ENCODE measurements around the gene RND1.
A peak's percentile ranks its signal among the peaks of the same experiment; 100 is the strongest.

Gene RND1

DNA sequence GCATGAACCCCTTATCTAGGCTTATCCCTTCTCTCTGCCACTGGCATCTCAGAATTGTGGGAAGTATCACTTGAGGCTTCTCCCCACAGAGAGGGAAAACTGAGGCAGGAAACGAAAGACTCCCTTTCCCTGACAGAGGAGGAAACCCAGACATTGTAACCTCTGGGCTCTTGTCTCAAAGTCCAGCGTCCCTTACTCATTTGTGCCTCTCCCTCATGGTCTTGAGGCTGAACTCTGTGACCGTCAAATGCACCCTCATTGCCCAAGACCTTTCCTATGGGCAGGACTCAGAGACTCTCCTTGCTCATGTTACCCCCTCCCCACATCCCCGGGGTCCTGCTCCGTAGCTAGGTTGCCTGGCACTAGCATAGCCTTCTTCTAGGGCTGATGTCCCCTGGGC, 43.5 kb downstream of the RND1 start:
- no peak overlapping the region for H4K12ac ChIP-seq (ENCODE audit: low read depth, low read length)
- no peak overlapping the region for H2BK120ac ChIP-seq (ENCODE audit: insufficient read depth, low read length, poor library complexity)
- no peak overlapping the region for H3K23ac ChIP-seq (ENCODE audit: low read length)
- no peak overlapping the region for H4K8ac ChIP-seq (ENCODE audit: low read depth, low read length)
- H3K27me3 ChIP-seq (ENCODE audit: insufficient read depth, low read length): no peaks in the 10 kb centered on the region
- no peak overlapping the region for H3K18ac ChIP-seq (ENCODE audit: low read length)
- H3K14ac ChIP-seq (ENCODE audit: low read length): no peak overlapping the region
- H3K27ac ChIP-seq (ENCODE audit: low read depth, low read length): no peak overlapping the region
- no peak overlapping the region for H3K4me2 ChIP-seq (ENCODE audit: low read length)
- no peak overlapping the region for H3K4me3 ChIP-seq (ENCODE audit: low read depth, low read length)
- H3K9ac ChIP-seq (ENCODE audit: low read length): no peak overlapping the region
- H3K79me1 ChIP-seq (ENCODE audit: low read length): peaks cover 14% of the 10 kb centered on the region
- H3K79me2 ChIP-seq (ENCODE audit: control insufficient read depth, insufficient read depth, low read length, poor library complexity): peaks cover 7% of the 10 kb centered on the region
- H4K91ac ChIP-seq (ENCODE audit: low read depth, low read length): no peak overlapping the region
- peaks cover 2% of the 10 kb centered on the region for H3K9me3 ChIP-seq (ENCODE audit: insufficient read depth, low read depth, low read length)
- peaks cover 33 to 39% of the 10 kb centered on the region in 2 experiments for H3K36me3 ChIP-seq (ENCODE audit: control insufficient read depth in 1 of 2, insufficient read depth in 2 of 2, low read length in 2 of 2)
- H2BK5ac ChIP-seq (ENCODE audit: low read depth, low read length, poor library complexity): no peak overlapping the region
- no CpG with 5 or more reads among the region's 5 CpGs for WGBS (ENCODE audit: extremely low coverage, insufficient coverage, insufficient read length)
- H2AFZ ChIP-seq (ENCODE audit: insufficient read depth, low read length, poor library complexity): no peak overlapping the region
- no peak overlapping the region for H3K4ac ChIP-seq (ENCODE audit: low read depth, low read length)
- no peak for DNase-seq
- no peak overlapping the region for H2AK5ac ChIP-seq (ENCODE audit: low read length)
- no peak overlapping the region for H2BK12ac ChIP-seq (ENCODE audit: low read length)
- peaks cover 10 to 16% of the 10 kb centered on the region in 2 experiments for H3K4me1 ChIP-seq (ENCODE audit: control insufficient read depth in 1 of 2, insufficient read depth in 2 of 2, low read length in 2 of 2)

DNA sequence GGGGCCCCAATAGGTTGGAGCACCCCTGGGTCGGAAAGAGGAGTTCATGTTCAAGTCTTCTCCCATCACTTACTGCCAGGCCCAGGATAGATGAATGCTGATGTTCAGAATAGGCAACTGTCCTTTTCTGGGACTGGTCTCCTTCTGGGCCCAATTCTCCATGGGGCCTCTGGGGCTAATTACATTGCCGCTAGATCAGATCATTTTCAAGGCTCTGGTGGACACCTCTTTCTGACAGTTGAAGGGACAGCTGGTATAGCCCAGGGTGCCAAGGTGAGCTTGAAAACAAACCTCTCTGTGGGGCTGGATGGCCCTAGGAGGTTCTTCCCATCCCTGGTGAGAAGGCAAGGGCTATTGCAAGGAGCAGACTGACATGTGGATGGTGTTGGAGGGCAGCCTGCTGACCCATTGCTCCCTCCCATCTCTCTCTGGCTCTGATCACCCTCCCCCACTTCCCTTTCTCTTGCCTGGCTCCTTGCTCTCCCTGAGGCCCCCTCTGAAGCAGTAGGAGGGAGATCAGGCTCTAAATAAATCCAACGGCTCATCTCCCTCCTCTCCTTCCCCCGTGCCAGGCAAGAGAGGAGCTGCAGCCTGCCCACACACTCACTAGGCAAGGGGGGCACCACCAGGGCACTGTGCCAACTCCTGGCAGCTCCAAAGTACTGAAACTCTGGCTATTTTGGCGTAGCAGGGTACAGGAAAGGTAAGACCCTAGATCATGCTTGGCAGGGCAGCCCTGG, 45.5 kb downstream of the RND1 start:
- Histone ChIP-seq H3K36me3 (ENCODE audit: control insufficient read depth in 1 of 2, insufficient read depth in 2 of 2, low read length in 2 of 2) (peaks cover 16 to 19% of the 10 kb centered on the region in 2 experiments), H3K23ac (ENCODE audit: low read length) (no peak overlapping the region)

DNA sequence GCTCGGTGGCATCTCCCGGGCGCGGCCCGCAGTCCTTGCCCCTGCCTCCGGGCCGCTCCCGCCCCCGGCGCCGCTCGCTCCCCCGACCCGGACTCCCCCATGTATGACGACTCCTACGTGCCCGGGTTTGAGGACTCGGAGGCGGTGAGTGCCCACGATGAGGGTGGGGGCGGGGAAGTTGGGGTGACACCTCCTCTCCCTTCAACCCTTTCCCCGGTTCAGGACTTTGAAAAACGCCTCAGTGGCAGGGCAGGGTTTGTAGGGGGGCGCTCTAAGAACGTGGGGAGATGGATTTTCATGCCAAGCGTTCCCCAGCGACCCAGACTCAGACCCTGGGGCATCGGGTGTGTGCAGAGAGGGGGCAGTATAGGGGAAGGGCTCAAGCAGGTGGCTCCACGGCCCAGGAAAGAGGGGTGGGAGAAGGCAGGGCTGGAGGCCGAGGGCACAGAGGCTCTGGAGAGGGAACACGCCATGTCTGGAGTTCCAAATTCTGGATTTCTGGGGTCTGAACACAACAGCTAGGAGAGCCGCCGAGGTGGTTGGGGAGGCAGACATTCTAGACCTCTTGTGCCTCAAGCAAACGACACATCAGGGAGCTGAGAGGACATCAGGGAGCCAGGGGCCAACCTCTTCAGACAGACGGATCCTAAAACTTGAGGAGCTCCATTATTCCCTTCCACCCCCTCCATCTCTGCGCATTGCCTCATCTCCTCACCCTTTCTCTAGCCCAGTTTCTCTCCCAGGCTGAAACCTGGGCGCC, 46.7 kb downstream of the RND1 start:
- peak overlapping the region; percentile 86 for H3K18ac ChIP-seq (ENCODE audit: low read length)
- no peak overlapping the region for H3K27ac ChIP-seq (ENCODE audit: low read depth, low read length)

More for the DNA sequence above, 45.5 kb downstream of the RND1 start:
- no peak overlapping the region for H3K4ac ChIP-seq (ENCODE audit: low read depth, low read length)
- H3K14ac ChIP-seq (ENCODE audit: low read length): no peak overlapping the region
- H3K9me3 ChIP-seq (ENCODE audit: insufficient read depth, low read depth, low read length): peaks cover 2% of the 10 kb centered on the region
- H4K8ac ChIP-seq (ENCODE audit: low read depth, low read length): no peak overlapping the region
- no CpG with 5 or more reads among the region's 5 CpGs for WGBS (ENCODE audit: extremely low coverage, insufficient coverage, insufficient read length)
- H4K12ac ChIP-seq (ENCODE audit: low read depth, low read length): no peak overlapping the region
- no peak overlapping the region for H2BK5ac ChIP-seq (ENCODE audit: low read depth, low read length, poor library complexity)
- H3K18ac ChIP-seq (ENCODE audit: low read length): no peak overlapping the region
- H2BK12ac ChIP-seq (ENCODE audit: low read length): no peak overlapping the region
- peaks cover 14 to 16% of the 10 kb centered on the region in 2 experiments for H3K4me1 ChIP-seq (ENCODE audit: control insufficient read depth in 1 of 2, insufficient read depth in 2 of 2, low read length in 2 of 2)
- peaks cover 8% of the 10 kb centered on the region for H3K79me2 ChIP-seq (ENCODE audit: control insufficient read depth, insufficient read depth, low read length, poor library complexity)
- no peak overlapping the region for H3K9ac ChIP-seq (ENCODE audit: low read length)
- no peak overlapping the region for H3K4me3 ChIP-seq (ENCODE audit: low read depth, low read length)
- H3K79me1 ChIP-seq (ENCODE audit: low read length): peaks cover 18% of the 10 kb centered on the region
- H2BK120ac ChIP-seq (ENCODE audit: insufficient read depth, low read length, poor library complexity): no peak overlapping the region
- no peaks in the 10 kb centered on the region for H3K27me3 ChIP-seq (ENCODE audit: insufficient read depth, low read length)
- H3K27ac ChIP-seq (ENCODE audit: low read depth, low read length): no peak overlapping the region
- no peak overlapping the region for H2AK5ac ChIP-seq (ENCODE audit: low read length)
- no peak overlapping the region for H2AFZ ChIP-seq (ENCODE audit: insufficient read depth, low read length, poor library complexity)
- no peak overlapping the region for H3K4me2 ChIP-seq (ENCODE audit: low read length)
- no peak overlapping the region for H4K91ac ChIP-seq (ENCODE audit: low read depth, low read length)
- DNase-seq: no peak

DNA sequence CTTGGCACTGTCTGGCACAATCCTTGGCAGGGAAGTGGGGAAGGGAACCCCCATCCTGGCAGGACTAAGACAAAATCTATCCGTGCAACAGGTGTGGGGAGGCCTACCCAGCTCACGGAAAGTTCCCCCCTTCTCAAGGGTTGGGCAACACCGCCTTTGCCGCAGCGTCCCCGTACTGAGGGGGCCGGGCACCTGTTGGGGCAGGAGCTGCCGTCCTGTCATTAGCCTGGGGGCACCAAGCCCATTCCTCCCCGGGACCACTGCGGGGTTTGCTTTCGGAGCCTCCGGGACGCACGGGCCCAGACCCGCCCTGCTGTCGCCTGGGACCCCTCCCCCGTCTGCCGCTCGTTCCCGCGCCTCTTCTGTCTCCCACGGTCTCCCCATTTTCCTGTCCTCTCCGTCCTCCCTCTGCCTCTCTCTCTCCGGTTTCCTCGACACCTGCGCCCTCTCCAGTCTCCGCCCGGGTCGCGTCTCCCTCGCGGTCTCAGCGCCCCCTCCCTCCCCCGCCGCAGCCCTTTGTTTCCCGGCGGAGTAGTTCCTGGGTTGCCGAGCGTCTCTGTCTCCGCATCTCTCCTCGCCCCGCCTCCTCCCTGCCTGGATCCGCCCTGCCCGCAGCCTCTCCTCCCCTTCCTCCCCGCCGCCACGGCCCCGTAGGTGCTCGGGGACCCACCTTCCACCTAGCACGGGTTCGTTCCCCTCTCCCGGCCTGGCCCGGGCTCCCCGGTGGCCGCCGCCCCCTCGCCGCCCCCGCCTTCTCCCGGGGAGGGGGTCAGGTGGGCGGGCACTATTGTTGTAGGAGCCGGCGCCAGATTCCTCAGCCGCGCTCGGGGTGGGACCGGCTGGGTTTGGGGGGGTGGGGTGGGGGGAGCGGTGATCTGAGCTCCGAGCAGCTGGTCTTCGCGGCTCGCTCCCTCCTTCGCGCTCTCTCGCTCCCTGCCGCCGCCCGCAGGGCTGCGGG, 47.5 kb downstream of the RND1 start, which contains the start of gene CACNB3:
CACNB3 (plus strand) TSS at position 624 of the 958 bp plus-strand sequence. CDS start 434 bp downstream, outside the sequence.
- Histone ChIP-seq H3K18ac (ENCODE audit: low read length) (peak within 1 kb of the TSS; percentile 86), H3K79me1 (ENCODE audit: low read length) (peaks cover 33% of the 10 kb centered on the region), H2AK5ac (ENCODE audit: low read length) (peak within 1 kb of the TSS; percentile 69), H2BK12ac (ENCODE audit: low read length) (peak within 1 kb of the TSS; percentile 24), H3K27ac (ENCODE audit: low read depth, low read length) (no peak within 1 kb of the TSS), H3K9ac (ENCODE audit: low read length) (peak within 1 kb of the TSS; percentile 75), H3K23ac (ENCODE audit: low read length) (no peak within 1 kb of the TSS), H3K4ac (ENCODE audit: low read depth, low read length) (peak within 1 kb of the TSS; percentile 22), H3K4me2 (ENCODE audit: low read length) (peak within 1 kb of the TSS; percentile 82), H2AFZ (ENCODE audit: insufficient read depth, low read length, poor library complexity) (peak within 1 kb of the TSS; percentile 98), H3K14ac (ENCODE audit: low read length) (peak within 1 kb of the TSS; percentile 80), H4K91ac (ENCODE audit: low read depth, low read length) (peak within 1 kb of the TSS; percentile 88), H4K8ac (ENCODE audit: low read depth, low read length) (peak within 1 kb of the TSS; percentile 94), H2BK120ac (ENCODE audit: insufficient read depth, low read length, poor library complexity) (peak within 1 kb of the TSS; percentile 20), H2BK5ac (ENCODE audit: low read depth, low read length, poor library complexity) (peak within 1 kb of the TSS; percentile 27), H3K9me3 (ENCODE audit: insufficient read depth, low read depth, low read length) (peaks cover 2% of the 10 kb centered on the region), H3K4me1 (ENCODE audit: control insufficient read depth in 1 of 2, insufficient read depth in 2 of 2, low read length in 2 of 2) (peaks cover 18 to 19% of the 10 kb centered on the region in 2 experiments), H3K4me3 (ENCODE audit: low read depth, low read length) (peak within 1 kb of the TSS; percentile 80), H3K36me3 (ENCODE audit: control insufficient read depth in 1 of 2, insufficient read depth in 2 of 2, low read length in 2 of 2) (peaks cover under 1 to 3% of the 10 kb centered on the region in 2 experiments), H4K12ac (ENCODE audit: low read depth, low read length) (peak within 1 kb of the TSS; percentile 63), H3K27me3 (ENCODE audit: insufficient read depth, low read length) (no peaks in the 10 kb centered on the region), H3K79me2 (ENCODE audit: control insufficient read depth, insufficient read depth, low read length, poor library complexity) (peaks cover 18% of the 10 kb centered on the region)
- WGBS (ENCODE audit: extremely low coverage, insufficient coverage, insufficient read length): no CpG with 5 or more reads among the region's 79 CpGs
- DNase-seq: peak; percentile 43 to 63

More for the DNA sequence above, 46.7 kb downstream of the RND1 start:
- Histone ChIP-seq H2BK120ac (ENCODE audit: insufficient read depth, low read length, poor library complexity) (peak overlapping the region; percentile 20), H4K91ac (ENCODE audit: low read depth, low read length) (peak overlapping the region; percentile 88), H2AFZ (ENCODE audit: insufficient read depth, low read length, poor library complexity) (peak overlapping the region; percentile 67), H3K79me1 (ENCODE audit: low read length) (peaks cover 29% of the 10 kb centered on the region), H3K4me3 (ENCODE audit: low read depth, low read length) (peak overlapping the region; percentile 80), H2AK5ac (ENCODE audit: low read length) (peak overlapping the region; percentile 13), H4K12ac (ENCODE audit: low read depth, low read length) (peak overlapping the region; percentile 63), H4K8ac (ENCODE audit: low read depth, low read length) (peak overlapping the region; percentile 68), H2BK5ac (ENCODE audit: low read depth, low read length, poor library complexity) (no peak overlapping the region), H3K9me3 (ENCODE audit: insufficient read depth, low read depth, low read length) (peaks cover 2% of the 10 kb centered on the region), H2BK12ac (ENCODE audit: low read length) (no peak overlapping the region), H3K27me3 (ENCODE audit: insufficient read depth, low read length) (no peaks in the 10 kb centered on the region), H3K4me2 (ENCODE audit: low read length) (peak overlapping the region; percentile 82), H3K4ac (ENCODE audit: low read depth, low read length) (peak overlapping the region; percentile 10), H3K14ac (ENCODE audit: low read length) (peak overlapping the region; percentile 40), H3K79me2 (ENCODE audit: control insufficient read depth, insufficient read depth, low read length, poor library complexity) (peaks cover 18% of the 10 kb centered on the region), H3K9ac (ENCODE audit: low read length) (peak overlapping the region; percentile 18), H3K23ac (ENCODE audit: low read length) (no peak overlapping the region), H3K36me3 (ENCODE audit: control insufficient read depth in 1 of 2, insufficient read depth in 2 of 2, low read length in 2 of 2) (peaks cover 9 to 10% of the 10 kb centered on the region in 2 experiments), H3K4me1 (ENCODE audit: control insufficient read depth in 1 of 2, insufficient read depth in 2 of 2, low read length in 2 of 2) (peaks cover 14 to 16% of the 10 kb centered on the region in 2 experiments)
- no CpG with 5 or more reads among the region's 37 CpGs for WGBS (ENCODE audit: extremely low coverage, insufficient coverage, insufficient read length)
- no peak for DNase-seq
